HS-5 (cell line): Measurements from ENCODE around the gene KCNJ15.
A peak's percentile ranks its signal among the peaks of the same experiment; 100 is the strongest.
"Not testable (repeated sequence)": the region's sequence is repeated elsewhere in the genome, so short reads cannot be mapped to it uniquely, and the experiment has no call there.

Experiments used
- DNase-seq: peaks from one replicate; pipeline ENCODE4 v3.0.0-alpha.2; 2012; ENCODE audit warnings: low read depth

The KCNJ15 gene

DNA sequence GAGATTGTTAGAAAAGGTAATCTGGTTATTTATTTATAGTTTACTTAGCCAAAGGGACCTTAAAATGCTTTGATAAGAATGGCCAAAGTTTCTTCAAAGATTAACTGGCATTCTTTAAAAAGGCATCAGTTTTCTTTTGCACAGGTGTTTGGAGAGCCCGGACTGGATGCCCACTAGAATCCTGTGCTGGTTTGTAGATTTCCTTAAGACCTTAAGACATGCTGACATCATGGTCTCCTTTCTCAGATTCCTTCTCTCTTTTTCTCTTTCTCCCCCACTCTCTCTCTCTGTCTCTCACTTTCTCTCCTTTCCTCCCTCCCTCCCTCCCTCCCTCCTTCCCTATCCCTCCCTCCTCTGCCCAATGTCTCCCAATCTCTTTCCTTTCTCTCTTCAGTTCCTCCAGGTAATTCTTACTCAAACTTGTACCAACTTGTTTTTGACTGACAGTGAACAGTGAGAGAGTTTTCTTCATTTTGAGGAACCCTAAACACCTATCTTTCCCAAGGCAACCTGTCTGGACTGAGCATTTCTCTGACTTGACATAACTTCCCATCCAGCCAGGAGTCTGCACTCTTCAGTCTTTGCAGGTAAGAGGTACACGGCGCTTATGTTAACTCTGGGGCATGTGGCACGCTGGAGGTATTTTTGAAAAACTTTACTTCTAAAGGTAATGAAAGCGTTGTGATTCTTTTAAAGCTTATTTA, at the start of gene KCNJ15:
Gene KCNJ15, plus strand, starts transcription at position 393 of the 704 bp plus-strand sequence. CDS start 42,271 bp downstream, outside the sequence.
- no peak for DNase-seq

DNA sequence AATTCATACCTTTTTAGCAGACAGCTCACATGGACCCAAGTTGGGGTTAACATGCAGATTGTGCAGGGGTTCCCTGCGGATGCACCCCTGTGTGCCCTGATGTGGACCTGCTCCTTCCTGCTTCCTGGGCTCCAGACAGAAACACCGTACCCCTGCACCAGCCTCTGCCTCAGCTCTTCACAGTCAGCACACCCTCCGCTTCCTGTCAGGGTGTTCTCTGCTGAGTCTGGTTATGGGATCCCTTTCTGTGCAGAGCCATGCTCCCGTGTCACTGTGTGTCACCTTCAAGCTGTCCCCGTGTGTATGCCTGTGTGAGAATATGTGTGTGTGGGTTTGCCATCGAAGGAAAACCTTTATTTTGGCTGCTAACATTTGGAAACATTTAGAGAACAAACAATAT, 48.7 kb upstream of the KCNJ15 start:
- no peak for DNase-seq

DNA sequence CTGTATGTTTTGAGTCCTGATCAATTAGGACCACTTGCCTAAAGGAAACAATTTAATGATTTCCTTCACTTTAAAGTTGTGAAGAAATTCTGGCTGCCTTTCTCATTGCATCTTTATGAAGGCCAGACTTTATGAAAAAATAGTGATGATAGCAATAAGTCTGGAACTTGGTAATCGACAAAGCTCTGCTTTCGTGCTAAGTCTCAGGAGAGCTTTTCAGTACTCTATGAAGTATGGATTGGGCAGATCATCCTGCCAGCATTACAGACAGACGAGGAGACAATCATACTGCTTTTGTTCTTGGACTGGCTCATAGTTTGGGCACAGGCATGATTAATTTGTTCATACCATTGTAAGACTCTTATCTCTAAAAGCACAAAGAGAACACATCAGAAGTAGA, 45.5 kb upstream of the KCNJ15 start:
- no peak for DNase-seq

DNA sequence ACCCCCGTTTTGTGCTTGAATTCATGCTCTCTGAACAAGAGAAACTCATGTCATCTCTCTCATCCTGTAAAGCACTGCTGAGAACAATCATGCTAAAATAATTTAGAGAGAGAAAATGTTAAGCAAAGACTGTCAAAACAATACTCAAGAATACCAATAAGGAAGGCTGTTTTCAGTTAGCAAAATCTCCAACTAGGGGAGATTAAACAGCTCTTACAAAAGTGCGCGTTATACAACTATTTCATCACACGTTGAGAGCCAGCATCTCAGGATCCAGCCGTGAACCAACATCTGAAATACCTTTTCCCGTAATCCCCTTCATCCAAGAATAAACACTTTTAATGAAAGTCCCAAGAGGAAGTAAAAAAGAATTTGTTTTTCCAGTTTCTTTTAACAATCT, 44.1 kb upstream of the KCNJ15 start:
- DNase-seq = no peak

DNA sequence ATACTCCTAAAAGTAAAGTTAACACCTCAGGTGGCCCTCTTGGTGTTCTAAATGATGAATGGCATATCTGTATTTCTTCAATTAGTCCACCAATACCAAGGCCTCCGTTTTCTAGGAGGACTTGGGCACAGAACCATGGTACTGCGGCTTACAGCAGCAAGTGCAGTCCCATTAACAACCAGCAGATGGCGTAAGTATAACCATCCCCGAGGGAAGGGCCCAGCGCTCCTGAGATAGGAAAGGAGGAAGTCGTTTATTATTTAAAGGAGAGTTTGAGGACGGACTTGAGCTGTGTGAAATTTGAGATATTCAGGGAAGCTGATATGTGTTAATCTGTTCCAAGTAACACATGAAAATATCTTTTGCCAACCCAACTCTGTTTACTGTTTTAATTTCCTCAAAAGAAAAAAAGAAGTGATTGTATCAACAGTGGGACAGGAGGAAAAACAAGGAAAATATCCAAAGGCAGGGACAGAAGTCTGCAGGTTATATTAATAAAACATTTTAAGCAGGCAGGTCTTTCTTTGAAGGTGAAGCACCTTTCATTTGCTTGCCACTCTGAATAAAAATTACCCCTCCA, 37.7 kb upstream of the KCNJ15 start:
- DNase-seq = peak; percentile 49

DNA sequence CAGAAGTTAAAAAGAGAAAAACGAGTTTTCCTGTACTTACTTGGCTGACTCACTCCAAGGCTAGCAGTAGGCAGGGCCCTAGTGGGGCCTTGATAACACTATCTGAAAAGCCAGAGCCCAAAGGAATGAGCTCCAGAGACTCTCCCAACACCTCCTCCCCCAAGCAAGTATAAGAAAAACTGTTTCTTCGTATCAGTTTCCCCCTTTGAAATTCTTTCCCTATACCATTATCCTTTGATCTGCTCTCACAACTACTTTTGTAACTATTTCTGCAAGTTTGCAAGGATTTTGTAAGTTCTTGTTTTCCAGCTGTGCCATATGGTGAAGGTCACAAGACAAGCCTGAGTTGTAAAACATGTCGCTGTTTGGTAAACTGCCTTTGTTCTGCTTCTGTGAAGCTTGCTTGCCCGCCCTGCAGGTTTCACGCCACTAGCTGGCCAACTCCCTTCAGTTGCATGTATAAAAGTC, 36.5 kb upstream of the KCNJ15 start:
- DNase-seq = no peak

DNA sequence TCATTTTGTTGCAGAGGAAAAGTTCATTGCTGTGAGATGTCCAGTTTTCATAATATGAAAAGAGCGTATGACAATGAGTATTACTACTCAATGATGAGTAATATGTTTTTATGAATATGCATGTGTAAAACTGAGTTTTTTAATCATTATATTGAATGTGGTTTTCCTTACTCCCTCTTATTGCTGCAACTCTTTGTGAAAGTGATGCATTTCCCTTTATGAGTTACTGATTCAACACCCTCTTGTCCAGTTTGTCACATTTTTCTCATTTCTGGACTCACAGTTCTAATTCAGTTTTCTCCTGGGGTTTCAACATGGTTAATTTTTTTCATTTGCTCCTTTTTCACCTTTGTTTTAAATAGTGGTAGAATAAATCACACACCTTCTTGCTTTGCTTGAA, 35.2 kb upstream of the KCNJ15 start:
- peak; percentile 40 for DNase-seq

DNA sequence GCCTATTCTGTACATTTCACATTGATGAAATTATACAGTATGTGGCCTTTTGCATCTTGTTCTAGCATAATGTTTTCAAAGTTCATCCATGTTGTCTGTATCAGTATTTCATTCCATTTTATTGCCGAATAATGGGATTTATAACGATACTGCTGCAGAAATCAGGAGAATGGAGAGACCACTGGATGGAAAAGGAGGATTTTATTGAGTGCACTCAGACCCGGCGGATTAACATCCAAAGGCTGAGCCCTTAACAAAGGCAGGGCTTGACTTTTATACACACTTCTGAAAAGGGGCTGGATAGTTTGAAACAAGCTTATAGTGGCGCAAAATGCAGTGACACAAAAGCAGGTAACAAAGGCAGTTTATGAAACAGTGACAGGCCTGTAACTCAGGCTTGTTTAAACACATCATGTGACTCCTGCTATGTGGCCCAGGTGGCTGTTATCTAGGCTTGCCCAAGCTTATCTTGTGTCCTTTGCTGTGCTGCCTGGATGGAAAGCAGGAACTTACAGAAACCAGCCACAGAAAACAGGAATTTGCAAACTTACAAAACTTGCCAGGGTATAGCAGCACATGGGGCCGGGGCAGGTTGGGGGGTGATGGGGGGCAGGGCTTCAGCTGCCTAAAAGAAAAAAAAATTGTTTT, 32.8 kb upstream of the KCNJ15 start:
- no peak for DNase-seq

DNA sequence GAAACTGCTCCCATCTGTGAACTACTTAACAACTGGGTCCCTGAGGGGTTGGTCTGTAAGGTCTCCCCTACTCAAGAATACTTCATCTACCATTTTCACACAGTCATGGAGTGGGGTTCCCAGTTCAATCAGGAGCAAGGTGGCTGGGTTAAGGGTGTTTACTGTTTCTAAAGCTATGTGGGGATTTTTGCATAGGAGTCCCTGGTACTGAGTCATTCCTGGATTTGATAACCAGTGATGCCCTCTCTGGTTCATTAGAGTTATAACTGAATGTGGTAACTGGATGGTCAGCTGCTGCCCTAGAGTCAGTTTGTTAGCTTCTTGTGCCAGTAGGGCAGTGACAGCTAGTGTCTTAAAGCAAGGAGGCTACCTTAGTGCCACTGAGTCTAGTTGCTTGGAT, 29.4 kb upstream of the KCNJ15 start:
- no peak for DNase-seq

DNA sequence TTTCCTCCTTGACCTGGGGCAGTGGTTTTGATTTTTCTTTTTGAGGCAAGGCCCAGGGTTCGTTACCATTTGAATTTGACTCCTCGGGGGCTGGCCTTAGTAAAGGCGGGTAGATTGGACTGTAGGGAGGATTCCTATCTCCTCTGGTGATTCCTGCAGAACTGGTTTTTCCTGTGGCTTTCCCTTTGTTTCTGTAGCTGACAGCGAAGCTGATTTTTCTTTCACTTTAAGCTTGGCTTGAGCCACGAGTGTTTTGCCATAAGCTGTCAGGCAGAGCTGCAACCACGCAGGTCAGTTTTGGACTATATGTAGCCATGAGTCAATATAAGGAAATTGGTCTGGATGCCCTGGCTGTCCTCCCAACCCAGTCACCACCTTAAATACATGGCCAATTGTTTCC, 28.7 kb upstream of the KCNJ15 start:
- DNase-seq = no peak

DNA sequence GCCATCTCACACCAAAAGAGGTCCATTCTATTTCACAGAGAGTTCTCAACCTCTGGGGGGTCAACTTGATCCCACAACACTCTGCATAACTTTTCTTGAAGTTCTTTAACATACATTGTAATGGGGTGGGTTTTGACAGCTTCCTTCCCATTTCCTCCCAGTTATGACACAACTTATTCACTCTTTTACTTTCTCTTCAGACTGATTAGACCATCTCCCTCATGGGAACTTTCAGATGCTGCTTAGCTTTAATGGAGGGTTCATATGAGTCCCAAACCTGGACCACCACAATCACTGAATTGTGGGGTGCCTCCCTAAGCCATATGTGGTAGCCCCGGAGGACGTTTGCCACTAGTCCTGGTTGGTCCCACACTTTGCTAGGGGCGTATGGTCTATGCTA, 28.3 kb upstream of the KCNJ15 start:
- DNase-seq = no peak

DNA sequence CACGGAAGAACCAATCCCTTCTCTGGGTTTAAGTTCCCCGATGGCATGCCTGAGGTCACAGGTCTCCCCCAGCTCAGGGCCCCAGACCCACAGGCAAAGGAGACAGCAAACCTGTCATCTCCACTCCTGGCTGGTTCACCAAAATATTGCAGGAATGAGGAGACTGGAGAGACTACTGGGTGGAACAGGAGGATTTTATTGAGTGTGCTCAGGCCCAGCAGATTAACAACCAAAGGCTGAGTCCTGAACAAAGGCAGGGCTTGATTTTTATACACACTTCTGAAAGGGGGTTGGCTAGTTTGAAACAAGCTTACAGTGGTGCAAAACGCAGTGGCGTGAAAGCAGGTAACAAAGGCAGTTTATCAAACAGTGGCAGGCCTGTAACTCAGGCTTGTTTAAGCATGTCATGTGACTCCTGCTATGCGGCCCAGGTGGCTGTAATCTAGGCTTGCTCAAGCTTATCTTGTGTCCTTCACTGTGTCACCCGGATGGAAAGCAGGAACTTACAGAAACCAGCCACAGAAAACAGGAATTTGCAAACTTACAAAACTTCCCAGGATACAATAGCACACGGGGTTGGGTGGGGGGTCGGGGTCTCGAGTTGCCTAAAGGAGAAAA, 27.4 kb upstream of the KCNJ15 start:
- DNase-seq = no peak

DNA sequence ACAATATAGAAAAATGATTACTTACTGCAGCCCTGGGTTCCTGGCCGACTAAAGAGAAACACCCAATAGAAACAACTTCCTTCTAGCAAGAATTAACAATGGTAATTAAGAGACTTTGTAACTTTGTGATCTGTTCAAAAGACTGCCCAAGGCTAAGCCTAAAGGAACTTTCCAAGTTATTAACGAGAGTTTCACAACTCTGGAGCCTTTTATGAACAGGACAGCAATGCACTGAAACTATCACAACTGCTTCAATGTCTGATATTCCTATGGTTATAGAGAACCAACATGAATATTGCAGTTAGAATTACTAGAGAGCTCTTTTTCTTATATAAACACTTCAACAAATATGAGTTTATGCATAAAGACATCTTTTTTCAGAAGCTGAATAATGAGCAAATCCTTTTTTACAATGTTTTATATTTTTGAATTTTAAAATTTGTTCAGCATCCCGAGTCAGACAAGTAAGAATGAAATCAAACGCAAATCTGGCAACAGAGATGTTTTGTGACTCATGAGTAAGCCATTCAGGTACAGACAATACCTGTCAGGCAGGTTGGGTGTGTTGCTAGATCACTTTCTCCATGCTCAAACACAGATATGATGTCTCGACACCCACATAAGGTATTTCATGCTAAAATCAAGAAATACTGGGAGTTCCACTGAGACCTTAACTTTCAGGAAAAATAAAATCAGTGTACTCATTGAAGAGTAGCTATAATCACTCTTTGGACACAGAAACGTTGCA, 22.2 kb upstream of the KCNJ15 start:
- DNase-seq = no peak

DNA sequence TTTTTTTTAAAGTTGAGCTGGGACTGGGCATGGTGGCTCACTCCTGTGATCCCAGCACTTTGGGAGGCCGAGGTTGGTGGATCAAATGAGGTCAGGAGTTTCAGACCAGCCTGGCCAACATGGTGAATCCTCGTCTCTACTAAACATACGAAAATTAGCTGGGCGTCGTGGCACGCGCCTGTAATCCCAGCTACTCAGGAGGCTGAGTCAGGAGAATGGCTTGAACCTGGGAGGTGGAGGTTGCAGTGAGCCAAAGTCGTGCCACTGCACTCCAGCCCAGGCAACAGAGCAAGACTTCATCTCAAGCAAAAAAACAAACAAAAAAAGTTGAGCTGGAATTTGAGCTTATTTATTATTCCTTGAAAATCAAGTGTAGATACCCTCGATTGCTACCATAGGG, 21.5 kb upstream of the KCNJ15 start:
- not testable (repeated sequence) for DNase-seq

DNA sequence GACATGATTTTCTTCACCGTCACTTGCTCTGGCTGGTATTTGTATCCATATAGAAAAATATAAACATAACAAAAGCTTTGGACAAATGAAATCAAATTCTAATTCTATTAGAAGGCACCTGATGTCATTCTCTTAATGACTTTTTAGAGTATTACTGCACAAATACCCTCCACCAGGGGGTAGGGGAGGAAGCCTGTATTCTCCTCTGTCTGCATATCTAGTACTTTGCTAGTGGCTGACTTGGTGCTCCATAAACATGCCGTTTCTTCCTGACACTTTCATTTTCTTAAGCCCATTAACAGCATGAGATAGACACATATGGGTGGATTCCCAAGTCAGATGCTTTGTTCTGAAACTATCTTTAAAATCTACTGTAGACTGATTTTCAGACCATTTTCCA, 20.6 kb upstream of the KCNJ15 start:
- DNase-seq = no peak

DNA sequence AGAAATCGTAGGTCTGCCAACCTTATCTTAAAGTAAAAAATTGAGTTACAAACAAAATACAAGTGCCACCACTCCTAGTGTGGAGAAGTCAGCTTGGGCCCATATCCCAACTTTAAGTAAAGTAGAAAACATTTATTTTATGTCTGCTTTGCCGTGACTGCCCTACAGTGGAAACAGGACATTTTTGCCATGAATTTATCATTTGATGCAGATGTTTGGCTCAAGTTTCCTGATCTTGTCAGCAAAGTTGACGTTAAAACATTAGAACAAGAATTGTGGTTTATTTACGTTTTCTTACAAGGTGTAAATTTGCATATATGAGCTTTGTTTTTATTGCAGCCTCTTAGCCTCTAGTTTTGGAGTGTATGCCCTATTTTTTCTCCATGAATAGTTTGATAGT, 17.1 kb upstream of the KCNJ15 start:
- DNase-seq = no peak

DNA sequence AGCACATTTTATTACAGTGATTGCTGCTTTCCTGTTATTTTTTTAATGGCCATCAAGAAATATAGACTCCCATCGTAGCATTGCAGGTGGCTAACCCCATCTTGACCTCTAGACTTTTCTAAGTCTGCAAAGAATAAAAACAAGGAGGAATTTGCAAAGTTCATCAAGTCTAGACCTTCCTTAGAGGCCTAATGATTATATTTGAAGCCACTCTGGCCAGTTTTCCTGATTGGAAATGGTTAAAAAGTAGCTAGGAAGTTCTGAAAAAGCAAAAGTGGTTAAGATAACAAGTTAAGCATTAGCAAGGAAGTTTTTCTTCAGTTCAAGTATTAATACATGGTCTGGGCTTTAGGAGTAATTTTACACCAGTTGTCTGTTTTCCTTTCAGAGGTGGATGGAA, 16.7 kb upstream of the KCNJ15 start:
- DNase-seq = no peak

DNA sequence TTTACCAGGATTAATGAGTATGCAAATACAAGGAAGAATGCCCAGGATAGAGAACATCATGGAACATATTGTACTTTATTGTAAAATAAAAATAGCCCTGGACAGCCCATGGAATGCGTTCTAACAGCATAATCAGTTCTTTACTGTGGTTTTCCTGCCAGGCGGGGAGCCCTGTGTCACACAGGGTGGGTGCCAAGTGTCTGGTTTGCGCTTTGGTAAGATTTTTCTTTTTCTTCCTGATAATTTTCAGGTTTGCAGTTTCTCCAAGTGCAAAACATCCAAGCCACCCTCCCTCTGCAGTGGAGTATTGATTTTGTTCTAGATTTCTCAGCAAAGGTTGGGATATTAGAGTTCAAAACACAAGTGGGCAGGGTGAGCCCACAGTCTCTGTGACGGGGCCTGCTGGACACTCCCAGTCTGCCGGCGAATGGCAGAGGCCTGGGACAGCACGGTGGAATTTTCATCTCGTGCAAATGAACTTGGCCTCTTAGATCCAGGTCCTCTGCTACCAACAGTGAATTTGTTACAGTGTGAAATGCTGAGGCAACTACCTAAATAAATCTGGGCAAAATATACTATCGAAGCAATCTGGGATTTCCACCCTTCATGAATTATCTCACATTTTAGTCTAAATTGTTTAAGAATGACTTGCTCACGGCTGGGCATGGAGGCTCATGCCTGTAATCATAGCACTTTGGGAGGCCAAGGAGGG, 15.6 kb upstream of the KCNJ15 start:
- DNase-seq = no peak

DNA sequence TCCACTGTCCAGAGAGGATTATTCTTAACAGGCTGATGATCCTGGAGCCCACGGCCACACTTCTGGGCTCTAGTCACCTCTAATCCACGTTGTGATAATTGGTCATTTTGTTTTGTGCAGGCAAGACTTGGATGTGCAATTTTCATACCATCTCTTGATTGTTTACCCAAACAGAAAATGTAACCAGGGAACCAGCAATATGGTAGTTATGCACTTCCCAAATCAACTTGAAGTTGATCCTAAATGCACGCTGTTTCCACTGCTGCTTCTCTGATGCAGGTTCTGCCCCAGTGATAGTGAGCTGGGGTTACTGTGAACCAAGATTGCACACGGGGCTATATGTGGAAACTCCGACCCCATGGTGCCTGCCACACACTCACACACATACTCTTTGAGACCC, 14.7 kb upstream of the KCNJ15 start:
- DNase-seq = no peak

DNA sequence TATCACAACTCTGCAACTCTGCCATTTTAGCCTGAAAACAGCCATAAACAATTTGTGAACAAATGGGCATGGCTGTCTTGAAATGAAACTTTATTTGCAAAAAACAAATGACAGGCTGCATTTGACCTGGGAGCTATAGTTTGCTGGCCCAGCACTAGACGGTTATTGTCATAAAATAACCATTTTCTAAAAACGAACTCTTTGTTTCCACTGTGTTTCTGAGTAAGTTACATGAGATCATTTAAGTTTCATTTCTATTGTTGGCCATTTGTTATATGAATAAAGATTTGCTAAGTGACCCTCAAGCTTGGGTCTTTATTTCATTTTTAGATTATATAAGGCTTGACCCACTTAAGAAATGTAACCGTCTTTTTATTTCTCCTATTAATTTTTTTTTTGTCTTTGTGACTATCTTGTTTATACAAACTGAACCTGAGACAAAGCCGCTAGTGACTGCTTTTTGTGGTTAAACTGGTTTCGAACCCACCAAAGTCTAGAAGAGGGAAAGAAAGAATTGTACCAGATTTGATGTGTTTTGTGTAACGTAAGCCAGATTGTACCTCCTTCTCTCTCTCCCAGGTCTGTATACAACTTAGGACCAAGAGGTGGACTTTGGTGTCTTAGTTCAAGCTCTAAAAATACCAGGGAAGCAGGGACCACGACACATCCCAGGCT, 12.9 kb upstream of the KCNJ15 start:
- DNase-seq = no peak

DNA sequence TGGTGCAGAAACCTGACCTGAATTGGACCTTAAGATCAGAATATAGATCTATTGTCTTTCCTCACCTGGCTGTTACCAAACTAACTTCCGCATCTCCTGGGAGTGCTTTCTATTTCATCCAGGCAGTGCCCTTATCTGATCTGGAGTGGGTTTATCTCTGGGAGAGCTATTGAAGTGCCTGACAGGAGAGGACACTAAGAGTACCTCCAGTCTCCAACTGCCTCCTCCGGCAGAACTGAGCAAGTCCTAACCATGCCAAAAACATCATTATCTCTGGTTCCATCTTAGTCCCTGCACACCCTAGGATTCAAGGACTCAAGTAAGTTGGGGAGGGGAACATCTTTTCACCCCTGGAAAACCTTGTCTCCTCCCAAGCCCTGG, 12.4 kb upstream of the KCNJ15 start:
- DNase-seq = no peak
